Effector memory CD4-positive, alpha-beta T cell (primary cell): Measurements from ENCODE around the gene CDH12.

Experiments
- DNase-seq, 3 donors: peaks; one replicate each; pipeline ENCODE4 v3.0.0-alpha.2; 2020
- H3K27ac ChIP-seq: 2 replicates; pipeline ENCODE4 v1.7.0; 2013; ENCODE audit warnings: mild to moderate bottlenecking, low read length, moderate library complexity; ENCODE audit not compliant: insufficient read depth, poor library complexity, severe bottlenecking
- H3K27me3 ChIP-seq: replicated peaks from 2 replicates; pipeline ENCODE4 v1.7.0; 2013; ENCODE audit warnings: mild to moderate bottlenecking, low read length; ENCODE audit not compliant: insufficient read depth, control insufficient read depth, poor library complexity, severe bottlenecking
- H3K36me3 ChIP-seq: 2 replicates; pipeline ENCODE4 v1.7.0; 2013; ENCODE audit warnings: mild to moderate bottlenecking, low read length, moderate library complexity; ENCODE audit not compliant: control insufficient read depth, insufficient read depth
- H3K4me1 ChIP-seq: 2 replicates; pipeline ENCODE4 v1.7.0; 2013; ENCODE audit warnings: low read length, mild to moderate bottlenecking; ENCODE audit not compliant: control insufficient read depth, insufficient read depth, poor library complexity, severe bottlenecking
- H3K4me3 ChIP-seq: 2 replicates; pipeline ENCODE4 v1.7.0; 2013; ENCODE audit warnings: low read length, low read depth, mild to moderate bottlenecking; ENCODE audit not compliant: insufficient read depth, poor library complexity, severe bottlenecking
- H3K9me3 ChIP-seq: 2 replicates; pipeline ENCODE4 v1.7.0; 2013; ENCODE audit warnings: mild to moderate bottlenecking, low read length, moderate library complexity; ENCODE audit not compliant: control insufficient read depth

Gene CDH12

GRCh38 chr5:21831145-21831787, 1021.9 kb downstream of the CDH12 start:
- no peaks in the 10 kb centered on the region for H3K4me1 ChIP-seq
- H3K9me3 ChIP-seq = no peaks in the 10 kb centered on the region
- H3K27me3 ChIP-seq = no peaks in the 10 kb centered on the region
- no peaks in the 10 kb centered on the region for H3K36me3 ChIP-seq
- no peak for DNase-seq
- H3K4me3 ChIP-seq = no peak overlapping the region
- H3K27ac ChIP-seq = no peak overlapping the region

- Histone ChIP-seq H3K4me1 (no peaks in the 10 kb centered on the region), H3K27me3 (no peaks in the 10 kb centered on the region), H3K4me3 (no peak overlapping the region), H3K27ac (no peak overlapping the region), H3K9me3 (no peaks in the 10 kb centered on the region), H3K36me3 (no peaks in the 10 kb centered on the region)
- DNase-seq = no peak
Observed at GRCh38 chr5:21826884-21827283, 1026.3 kb downstream of the CDH12 start.

GRCh38 chr5:21823588-21823987, 1029.6 kb downstream of the CDH12 start:
- no peaks in the 10 kb centered on the region for H3K4me1 ChIP-seq
- H3K36me3 ChIP-seq = no peaks in the 10 kb centered on the region
- no peak for DNase-seq
- H3K4me3 ChIP-seq = no peak overlapping the region
- no peaks in the 10 kb centered on the region for H3K27me3 ChIP-seq
- H3K27ac ChIP-seq = no peak overlapping the region
- H3K9me3 ChIP-seq = no peaks in the 10 kb centered on the region

- Histone ChIP-seq H3K27me3 (no peaks in the 10 kb centered on the region), H3K4me1 (no peaks in the 10 kb centered on the region), H3K9me3 (no peaks in the 10 kb centered on the region), H3K4me3 (no peak overlapping the region), H3K36me3 (no peaks in the 10 kb centered on the region), H3K27ac (no peak overlapping the region)
- DNase-seq = no peak
Observed at GRCh38 chr5:21823076-21823574, 1030.0 kb downstream of the CDH12 start.

- no peaks in the 10 kb centered on the region for H3K27me3 ChIP-seq
- H3K4me1 ChIP-seq = no peaks in the 10 kb centered on the region
- H3K36me3 ChIP-seq = no peaks in the 10 kb centered on the region
- no peak for DNase-seq
- H3K4me3 ChIP-seq = no peak overlapping the region
- H3K9me3 ChIP-seq = no peaks in the 10 kb centered on the region
- H3K27ac ChIP-seq = no peak overlapping the region
Observed at GRCh38 chr5:21820527-21820926, 1032.6 kb downstream of the CDH12 start.

GRCh38 chr5:21818370-21818720, 1034.8 kb downstream of the CDH12 start:
- Histone ChIP-seq H3K9me3 (no peaks in the 10 kb centered on the region), H3K4me3 (no peak overlapping the region)
- no peak for DNase-seq

GRCh38 chr5:21817668-21818369, 1035.3 kb downstream of the CDH12 start:
- no peak overlapping the region for H3K4me3 ChIP-seq
- no peak overlapping the region for H3K27ac ChIP-seq
- DNase-seq = no peak

More at GRCh38 chr5:21818370-21818720, 1034.8 kb downstream of the CDH12 start:
- H3K27ac ChIP-seq = no peak overlapping the region
- H3K27me3 ChIP-seq = no peaks in the 10 kb centered on the region
- H3K36me3 ChIP-seq = no peaks in the 10 kb centered on the region
- no peaks in the 10 kb centered on the region for H3K4me1 ChIP-seq

GRCh38 chr5:21810737-21811316, 1042.3 kb downstream of the CDH12 start:
- H3K4me3 ChIP-seq = no peak overlapping the region
- DNase-seq = no peak
- no peaks in the 10 kb centered on the region for H3K36me3 ChIP-seq

More at GRCh38 chr5:21817668-21818369, 1035.3 kb downstream of the CDH12 start:
- no peaks in the 10 kb centered on the region for H3K4me1 ChIP-seq
- H3K27me3 ChIP-seq = no peaks in the 10 kb centered on the region
- H3K9me3 ChIP-seq = no peaks in the 10 kb centered on the region
- H3K36me3 ChIP-seq = no peaks in the 10 kb centered on the region

GRCh38 chr5:21809611-21810010, 1043.5 kb downstream of the CDH12 start:
- no peaks in the 10 kb centered on the region for H3K36me3 ChIP-seq
- no peak overlapping the region for H3K4me3 ChIP-seq
- no peak overlapping the region for H3K27ac ChIP-seq
- no peak for DNase-seq
- no peaks in the 10 kb centered on the region for H3K4me1 ChIP-seq
- no peaks in the 10 kb centered on the region for H3K9me3 ChIP-seq
- H3K27me3 ChIP-seq = no peaks in the 10 kb centered on the region

More at GRCh38 chr5:21810737-21811316, 1042.3 kb downstream of the CDH12 start:
- Histone ChIP-seq H3K9me3 (no peaks in the 10 kb centered on the region), H3K27me3 (no peaks in the 10 kb centered on the region), H3K27ac (no peak overlapping the region), H3K4me1 (no peaks in the 10 kb centered on the region)

- Histone ChIP-seq H3K36me3 (no peaks in the 10 kb centered on the region), H3K9me3 (no peaks in the 10 kb centered on the region), H3K27ac (no peak overlapping the region), H3K4me3 (no peak overlapping the region), H3K4me1 (no peaks in the 10 kb centered on the region), H3K27me3 (no peaks in the 10 kb centered on the region)
- no peak for DNase-seq
Observed at GRCh38 chr5:21807953-21808352, 1045.2 kb downstream of the CDH12 start.
